Measurements from ENCODE around the gene CMIP. TPM values are rescaled to one million over a fixed set of nuclear protein-coding genes. Genes with fewer than 3 reads are reported as not detected.

The CMIP gene
- 3.4 and 4.9 TPM in 2 replicates for polyA plus RNA-seq (2011; rRNA removed)
- 14.0 and 22.5 TPM in 2 replicates for polyA minus RNA-seq (2011; rRNA and poly(A)+ RNA removed)

DNA sequence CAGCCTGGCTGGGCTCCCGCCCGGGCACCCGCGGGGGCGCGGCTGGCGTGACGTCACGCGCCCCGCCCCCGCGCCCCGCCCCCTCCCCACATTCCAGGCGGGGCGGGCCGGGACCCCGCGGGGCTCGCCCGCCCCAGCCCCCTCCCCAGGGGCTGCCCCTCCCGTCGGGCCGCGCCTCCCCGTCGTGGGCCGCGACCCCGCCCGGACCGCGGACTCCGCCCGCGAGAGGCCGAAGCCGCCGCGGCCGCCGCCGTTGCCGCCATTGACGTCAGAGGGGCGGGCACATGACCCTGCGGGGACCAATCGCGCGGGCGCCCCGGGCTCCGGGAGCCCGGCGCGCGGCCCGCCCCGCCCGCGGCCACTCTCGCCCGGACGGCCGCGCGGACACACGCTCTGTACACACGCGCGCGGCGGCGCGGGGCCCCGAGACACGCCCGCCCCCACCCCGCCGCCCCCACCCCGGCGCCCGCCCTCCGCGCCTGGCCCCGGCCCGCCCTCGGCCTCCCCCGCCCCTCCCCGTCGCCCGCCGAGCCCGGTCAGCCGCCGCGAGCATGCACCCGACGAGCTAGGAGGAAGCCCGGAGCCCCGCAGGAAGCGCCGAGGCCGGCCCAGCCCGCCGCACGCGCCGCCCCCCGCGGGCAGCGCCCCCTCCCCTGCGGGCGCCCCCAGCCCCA, at the start of gene CMIP:
TSS of gene CMIP (plus strand) at position 361 of the 674 bp plus-strand sequence.
- ChIA-PET CTCF (interaction anchor here (0.6 kb wide), 1 partner anchor 1881 kb away, joined by 5 read pairs; no protein-coding TSS in a partner anchor), POLR2A (interaction anchor here (0.5 to 0.6 kb wide), 2 partner anchors 8 to 153 kb away, joined by 5 to 13 read pairs; no protein-coding TSS in a partner anchor)
- Histone ChIP-seq H3K27me3 (ENCODE audit: control insufficient read depth, insufficient read depth, low read length) (peaks cover 7% of the 10 kb centered on the region), H3K36me3 (ENCODE audit: control insufficient read depth, insufficient read depth, low read length) (no peaks in the 10 kb centered on the region), H3K4me3 (ENCODE audit: low read depth, low read length) (peak within 1 kb of the TSS; percentile 71)
- DNase-seq (ENCODE audit: low read depth), result no peak
- no peak for TF ChIP-seq CTCF (IDR thresholded peaks at IDR 0.05; ENCODE audit: insufficient read depth, low read depth, low read length)

GRCh38 chr16:81394966-81395655, 49.5 kb upstream of the CMIP start:
- no peak overlapping the region for H3K4me3 ChIP-seq (ENCODE audit: low read depth, low read length)
- no peak for TF ChIP-seq CTCF (IDR thresholded peaks at IDR 0.05; ENCODE audit: insufficient read depth, low read depth, low read length)
- H3K36me3 ChIP-seq (ENCODE audit: control insufficient read depth, insufficient read depth, low read length), result peaks cover 2% of the 10 kb centered on the region; the same call in 1 of the 2 replicates
- no peak for DNase-seq (ENCODE audit: low read depth)
- ChIA-PET CTCF (interaction anchor here (0.6 to 1.7 kb wide), 3 partner anchors 30 to 302 kb away, joined by 3 to 6 read pairs (median 3); no protein-coding TSS in a partner anchor), POLR2A (no interaction called here)
- no peaks in the 10 kb centered on the region for H3K27me3 ChIP-seq (ENCODE audit: control insufficient read depth, insufficient read depth, low read length)

GRCh38 chr16:81397058-81397878, 47.3 kb upstream of the CMIP start:
- no peaks in the 10 kb centered on the region for H3K27me3 ChIP-seq (ENCODE audit: control insufficient read depth, insufficient read depth, low read length)
- ChIA-PET POLR2A (no interaction called here), CTCF (interaction anchor here (0.6 kb wide), 1 partner anchor 32 kb away, joined by 4 read pairs; no protein-coding TSS in a partner anchor)
- H3K4me3 ChIP-seq (ENCODE audit: low read depth, low read length), result no peak overlapping the region
- no peak for DNase-seq (ENCODE audit: low read depth)
- TF ChIP-seq CTCF (IDR thresholded peaks at IDR 0.05; ENCODE audit: insufficient read depth, low read depth, low read length), result no peak
- no peaks in the 10 kb centered on the region for H3K36me3 ChIP-seq (ENCODE audit: control insufficient read depth, insufficient read depth, low read length)

- H3K4me3 ChIP-seq (ENCODE audit: low read depth, low read length), result no peak overlapping the region
- ChIA-PET POLR2A (no interaction called here), CTCF (interaction anchor here (0.6 kb wide), 1 partner anchor 32 kb away, joined by 4 read pairs; no protein-coding TSS in a partner anchor)
- no peaks in the 10 kb centered on the region for H3K27me3 ChIP-seq (ENCODE audit: control insufficient read depth, insufficient read depth, low read length)
- H3K36me3 ChIP-seq (ENCODE audit: control insufficient read depth, insufficient read depth, low read length), result no peaks in the 10 kb centered on the region
- no peak for TF ChIP-seq CTCF (IDR thresholded peaks at IDR 0.05; ENCODE audit: insufficient read depth, low read depth, low read length)
- DNase-seq (ENCODE audit: low read depth), result no peak
Observed at GRCh38 chr16:81397879-81398520, 46.6 kb upstream of the CMIP start.
